Neuronal stem cell (in vitro differentiated cells): ENCODE measurements around the gene ZNHIT2.
A peak's percentile ranks its signal among the peaks of the same experiment; 100 is the strongest.

Experiments used
- DNase-seq: peaks from one replicate; pipeline ENCODE4 v3.0.0-alpha.2; 2013; ENCODE audit warnings: low spot score
- H2AFZ ChIP-seq: one replicate; pipeline ENCODE4 v1.6.1; 2013; ENCODE audit warnings: mild to moderate bottlenecking, low read length, inconsistent platforms
- H2AK5ac ChIP-seq: 2 replicates; pipeline ENCODE4 v1.6.1; 2013; ENCODE audit warnings: low read depth, mild to moderate bottlenecking, inconsistent platforms, low read length, moderate library complexity, mixed read lengths
- H2BK120ac ChIP-seq: 2 replicates; pipeline ENCODE4 v1.6.1; 2013; ENCODE audit warnings: low read depth, mild to moderate bottlenecking, inconsistent platforms, low read length, moderate library complexity, mixed read lengths
- H2BK12ac ChIP-seq: one replicate; pipeline ENCODE4 v1.6.1; 2013; ENCODE audit warnings: low read length, inconsistent platforms
- H2BK15ac ChIP-seq: 2 replicates; pipeline ENCODE4 v1.6.1; 2013; ENCODE audit warnings: mild to moderate bottlenecking, low read length, inconsistent platforms, mixed read lengths
- H2BK5ac ChIP-seq: one replicate; pipeline ENCODE4 v1.6.1; 2013; ENCODE audit warnings: inconsistent platforms, mild to moderate bottlenecking, low read length, moderate library complexity
- H3K14ac ChIP-seq: one replicate; pipeline ENCODE4 v1.6.1; 2013; ENCODE audit warnings: low read length, inconsistent platforms
- H3K18ac ChIP-seq: 2 replicates; pipeline ENCODE4 v1.6.1; 2013; ENCODE audit warnings: low read length, inconsistent platforms
- H3K23ac ChIP-seq: 2 replicates; pipeline ENCODE4 v1.6.1; 2013; ENCODE audit warnings: low read depth, mild to moderate bottlenecking, mixed read lengths, low read length, inconsistent platforms; ENCODE audit not compliant: poor library complexity
- H3K27ac ChIP-seq: replicated peaks from 3 replicates; pipeline ENCODE4 v1.5.1; 2013; ENCODE audit warnings: low read length, inconsistent platforms
- H3K27me3 ChIP-seq, 3 experiments: 2 replicates each; pipeline ENCODE4 v1.6.1; 2013; ENCODE audit warnings: low read length in 3 of 3, mild to moderate bottlenecking in 2 of 3, inconsistent platforms in 1 of 3, low read depth in 1 of 3, mixed read lengths in 1 of 3, moderate library complexity in 1 of 3; ENCODE audit not compliant: control insufficient read depth in 3 of 3, insufficient read depth in 3 of 3
- H3K36me3 ChIP-seq, 2 donors: replicated peaks in 1 of 2; 2 replicates each; pipeline ENCODE4 v1.6.1; 2013; ENCODE audit warnings: low read length in 2 of 2; ENCODE audit not compliant: control insufficient read depth in 2 of 2, insufficient read depth in 2 of 2
- H3K4ac ChIP-seq: 2 replicates; pipeline ENCODE4 v1.6.1; 2013; ENCODE audit warnings: inconsistent platforms, mild to moderate bottlenecking, low read length, moderate library complexity
- H3K4me1 ChIP-seq, 2 donors: 1 replicate in 1 of 2; 2 replicates in 1 of 2; pipeline ENCODE4 v1.6.1; 2013; ENCODE audit warnings: low read length in 2 of 2, low read depth in 1 of 2; ENCODE audit not compliant: control insufficient read depth in 2 of 2, insufficient read depth in 1 of 2
- H3K4me2 ChIP-seq: one replicate; pipeline ENCODE4 v1.6.1; 2013; ENCODE audit warnings: mild to moderate bottlenecking, low read length, inconsistent platforms; ENCODE audit not compliant: insufficient read depth, poor library complexity, severe bottlenecking
- H3K4me3 ChIP-seq, 2 donors: 2 replicates each; pipeline ENCODE4 v1.5.1; 2013; ENCODE audit warnings: low read length in 2 of 2, mild to moderate bottlenecking in 2 of 2, inconsistent platforms in 1 of 2, moderate library complexity in 1 of 2
- H3K79me1 ChIP-seq: one replicate; pipeline ENCODE4 v1.6.1; 2013; ENCODE audit warnings: low read depth, mild to moderate bottlenecking, inconsistent platforms, low read length, moderate library complexity
- H3K9ac ChIP-seq: one replicate; pipeline ENCODE4 v1.6.1; 2013; ENCODE audit warnings: mild to moderate bottlenecking, low read depth, low read length, inconsistent platforms; ENCODE audit not compliant: poor library complexity
- H3K9me3 ChIP-seq, 2 donors: replicated peaks in 1 of 2; 2 replicates each; pipeline versions ENCODE3 to v1.6.1; 2013; ENCODE audit warnings: low read length in 2 of 2, mild to moderate bottlenecking in 2 of 2, inconsistent platforms in 1 of 2, low read depth in 1 of 2, mixed read lengths in 1 of 2, moderate library complexity in 1 of 2; ENCODE audit not compliant: control insufficient read depth in 2 of 2, insufficient read depth in 1 of 2
- H4K8ac ChIP-seq: one replicate; pipeline ENCODE4 v1.6.1; 2013; ENCODE audit warnings: low read depth, mild to moderate bottlenecking, inconsistent platforms, low read length, moderate library complexity
- H4K91ac ChIP-seq: one replicate; pipeline ENCODE4 v1.6.1; 2013; ENCODE audit warnings: low read length, low read depth, mild to moderate bottlenecking, inconsistent platforms; ENCODE audit not compliant: poor library complexity
- WGBS, 2 donors: extraction: QIAGEN DNeasy Blood & Tissue Kit; methylation state at CpG; one replicate each; pipeline ENCODE4 v1.1.7; 2013; ENCODE audit warnings: missing lambda C conversion rate in 2 of 2, mixed read lengths in 1 of 2; ENCODE audit not compliant: insufficient read length in 2 of 2, insufficient replicate concordance in 1 of 2; ENCODE audit errors: extremely low coverage in 2 of 2; 5-methylcytosine and 5-hydroxymethylcytosine counted together

Gene ZNHIT2

DNA sequence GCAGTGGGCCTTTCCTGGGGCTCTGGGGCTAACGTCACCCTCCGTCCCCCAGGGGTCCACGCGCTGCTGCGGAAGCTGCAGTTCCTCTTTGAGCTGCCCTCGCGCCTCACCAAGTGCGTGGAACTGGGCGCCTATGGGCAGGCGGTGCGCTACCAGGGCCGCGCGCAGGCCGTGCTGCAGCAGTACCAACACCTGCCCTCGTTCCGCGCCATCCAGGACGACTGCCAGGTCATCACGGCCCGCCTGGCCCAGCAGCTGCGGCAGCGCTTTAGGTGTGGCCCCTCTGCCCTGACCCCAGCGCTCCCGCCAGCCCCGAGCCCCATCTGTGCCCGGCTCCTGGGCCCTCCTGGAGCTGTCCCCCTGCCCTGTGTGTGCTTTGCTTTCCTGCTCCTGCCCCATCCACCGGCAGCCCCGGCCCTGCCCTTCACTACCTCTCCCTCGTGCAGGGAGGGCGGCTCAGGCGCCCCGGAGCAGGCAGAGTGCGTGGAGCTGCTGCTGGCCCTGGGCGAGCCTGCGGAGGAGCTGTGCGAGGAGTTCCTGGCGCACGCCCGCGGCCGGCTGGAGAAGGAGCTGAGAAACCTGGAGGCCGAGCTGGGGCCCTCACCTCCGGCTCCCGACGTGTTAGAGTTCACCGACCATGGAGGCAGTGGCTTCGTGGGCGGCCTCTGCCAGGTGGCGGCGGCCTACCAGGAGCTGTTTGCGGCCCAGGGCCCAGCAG lies 9.6 kb downstream of the ZNHIT2 start:
- Histone ChIP-seq H2BK120ac (no peak overlapping the region), H3K23ac (peak overlapping the region; percentile 71), H4K8ac (peak overlapping the region; percentile 43), H2BK15ac (no peak overlapping the region), H3K36me3 (peaks cover 6 to 24% of the 10 kb centered on the region in 2 donors), H2AFZ (no peak overlapping the region), H3K4me1 (peaks cover 6 to 13% of the 10 kb centered on the region in 2 donors), H3K9ac (no peak overlapping the region), H4K91ac (no peak overlapping the region), H3K4ac (no peak overlapping the region), H3K27me3 (no peaks in the 10 kb centered on the region), H2BK5ac (no peak overlapping the region), H3K79me1 (peaks cover 6% of the 10 kb centered on the region), H2AK5ac (no peak overlapping the region), H3K14ac (no peak overlapping the region), H2BK12ac (peak overlapping the region; percentile 36), H3K9me3 (no peaks in the 10 kb centered on the region), H3K4me2 (no peak overlapping the region), H3K18ac (no peak overlapping the region), H3K27ac (no peak overlapping the region), H3K4me3 (no peak overlapping the region)
- no peak for DNase-seq
- no CpG with 5 or more reads among the region's 52 CpGs for WGBS, 2 donors

- Histone ChIP-seq H3K23ac (no peak overlapping the region), H2BK120ac (no peak overlapping the region), H2BK12ac (no peak overlapping the region), H3K4me1 (peaks cover 5 to 11% of the 10 kb centered on the region in 2 donors), H3K27me3 (no peaks in the 10 kb centered on the region), H3K27ac (no peak overlapping the region), H2AFZ (no peak overlapping the region), H2AK5ac (no peak overlapping the region), H4K8ac (no peak overlapping the region), H4K91ac (no peak overlapping the region), H2BK5ac (no peak overlapping the region), H3K4me3 (no peak overlapping the region), H3K14ac (no peak overlapping the region), H3K4me2 (no peak overlapping the region), H3K4ac (no peak overlapping the region), H2BK15ac (no peak overlapping the region), H3K9ac (peak overlapping the region; percentile 50), H3K9me3 (no peaks in the 10 kb centered on the region), H3K18ac (no peak overlapping the region), H3K79me1 (peaks cover 4% of the 10 kb centered on the region), H3K36me3 (peaks cover 8 to 24% of the 10 kb centered on the region in 2 donors)
- WGBS, 2 donors, result no CpG with 5 or more reads among the region's 15 CpGs
- no peak for DNase-seq
Observed at GRCh38 chr11:65107078-65107477, 10.4 kb downstream of the ZNHIT2 start.

DNA sequence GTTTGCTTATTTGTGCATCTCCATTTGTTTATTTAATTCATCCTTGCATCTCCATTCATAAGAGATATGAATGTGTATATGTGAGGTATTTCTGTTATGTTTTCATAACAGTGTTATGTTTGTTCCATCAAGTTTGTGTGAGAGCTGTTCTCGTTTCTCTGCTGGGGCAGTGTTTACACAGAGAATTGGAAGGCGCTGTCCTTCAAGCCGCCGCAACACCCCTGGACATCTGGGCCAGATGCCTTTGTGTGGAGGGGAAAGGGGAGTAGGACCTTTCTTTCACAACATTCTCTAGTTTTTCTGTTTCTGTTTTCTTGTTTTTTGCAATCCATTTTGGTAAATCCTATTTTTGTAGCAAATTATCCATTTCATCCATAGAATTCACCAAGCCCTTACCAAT lies 12.9 kb downstream of the ZNHIT2 start:
- Histone ChIP-seq H3K23ac (no peak overlapping the region), H3K4ac (no peak overlapping the region), H3K27me3 (no peaks in the 10 kb centered on the region), H4K91ac (no peak overlapping the region), H2BK5ac (no peak overlapping the region), H2AK5ac (no peak overlapping the region), H2BK15ac (no peak overlapping the region), H3K9me3 (no peaks in the 10 kb centered on the region), H3K4me2 (no peak overlapping the region), H3K18ac (no peak overlapping the region), H3K14ac (no peak overlapping the region), H4K8ac (no peak overlapping the region), H2BK120ac (no peak overlapping the region), H3K36me3 (peaks cover 6 to 24% of the 10 kb centered on the region in 2 donors), H2BK12ac (no peak overlapping the region), H3K9ac (no peak overlapping the region), H3K4me1 (no peaks in the 10 kb centered on the region), H3K4me3 (no peak overlapping the region), H3K27ac (no peak overlapping the region), H2AFZ (no peak overlapping the region), H3K79me1 (peaks cover 1% of the 10 kb centered on the region)
- no peak for DNase-seq
- WGBS, 2 donors, result no CpG with 5 or more reads among the region's 4 CpGs

DNA sequence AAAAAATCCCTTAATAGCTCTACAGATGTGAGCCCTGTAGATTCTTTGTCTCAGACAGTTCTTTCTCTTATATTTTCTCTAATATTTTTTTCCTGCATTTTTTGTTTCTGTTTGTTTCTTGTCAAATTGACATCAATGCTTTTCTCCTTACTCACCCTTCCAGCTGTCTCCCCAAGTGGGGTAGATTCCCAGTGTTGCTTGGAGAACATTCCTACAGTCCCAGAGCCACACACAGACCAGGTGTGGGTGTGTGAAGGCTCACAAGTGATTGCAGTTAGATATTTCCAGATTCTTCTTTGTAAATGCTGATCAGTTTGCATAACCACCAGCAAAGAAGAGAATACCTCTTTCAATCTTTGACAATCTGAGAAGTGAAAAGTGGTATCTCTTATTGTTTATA lies 14.0 kb downstream of the ZNHIT2 start:
- Histone ChIP-seq H2AFZ (no peak overlapping the region), H3K23ac (no peak overlapping the region), H2BK120ac (no peak overlapping the region), H3K4me2 (no peak overlapping the region), H3K4me3 (no peak overlapping the region), H3K9me3 (no peaks in the 10 kb centered on the region), H3K36me3 (peaks cover 2 to 18% of the 10 kb centered on the region in 2 donors), H3K4me1 (no peaks in the 10 kb centered on the region), H3K14ac (no peak overlapping the region), H3K9ac (no peak overlapping the region), H2BK15ac (no peak overlapping the region), H3K4ac (no peak overlapping the region), H3K79me1 (peaks cover 1% of the 10 kb centered on the region), H3K27ac (no peak overlapping the region), H2AK5ac (no peak overlapping the region), H4K8ac (no peak overlapping the region), H3K27me3 (no peaks in the 10 kb centered on the region), H2BK12ac (no peak overlapping the region), H4K91ac (no peak overlapping the region), H2BK5ac (no peak overlapping the region), H3K18ac (no peak overlapping the region)
- no peak for DNase-seq
